ENCODE results near the gene KCNS1.
"Not testable (repeated sequence)": the region's sequence is repeated elsewhere in the genome, so short reads cannot be mapped to it uniquely, and the experiment has no call there.

Gene KCNS1

DNA sequence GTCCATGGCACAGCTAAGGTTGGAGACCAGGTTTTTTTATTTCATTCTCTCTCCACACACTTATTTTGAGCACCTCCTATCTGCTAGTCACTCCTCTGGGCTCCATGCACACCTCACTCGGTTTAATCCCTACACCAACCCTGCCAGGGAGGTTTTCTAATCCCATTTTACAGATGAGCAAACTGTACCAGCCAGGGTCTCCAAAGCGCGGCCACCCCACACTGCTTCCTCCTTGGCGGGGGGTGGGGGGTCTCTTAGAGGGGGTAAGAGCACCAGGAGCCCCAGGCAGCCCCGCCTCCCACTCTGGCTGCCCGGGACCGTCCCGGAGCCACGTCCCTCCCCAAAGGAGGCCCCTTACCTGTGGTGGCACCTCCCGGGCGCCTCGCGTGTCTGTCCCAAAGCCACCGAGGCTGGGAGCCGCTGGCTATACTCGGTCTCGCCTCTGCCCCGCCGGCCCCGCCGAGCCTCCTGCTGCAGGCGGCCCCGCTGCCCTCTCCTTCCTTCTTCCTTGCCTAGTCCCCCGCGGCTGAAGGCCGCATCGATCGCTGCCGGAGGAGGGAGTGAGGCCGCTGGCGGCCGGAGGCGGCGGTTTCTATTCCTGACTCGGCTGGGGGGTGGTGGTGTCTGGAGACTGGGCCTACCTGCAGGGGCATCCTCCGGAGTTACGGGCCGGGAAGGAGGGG lies at the start of gene KCNS1:
Gene KCNS1, minus strand, starts transcription at position 565 of the 683 bp plus-strand sequence. CDS start 1,891 bp downstream, outside the sequence.
- DNase-seq (ENCODE audit: low read depth): no peak

GRCh38 chr20:45149062-45149461 lies 48.1 kb upstream of the KCNS1 start:
- no peak for DNase-seq (ENCODE audit: low read depth)

- DNase-seq (ENCODE audit: low read depth): no peak
These were observed 39.9 kb upstream of the KCNS1 start for GRCh38 chr20:45140836-45141235.

DNA sequence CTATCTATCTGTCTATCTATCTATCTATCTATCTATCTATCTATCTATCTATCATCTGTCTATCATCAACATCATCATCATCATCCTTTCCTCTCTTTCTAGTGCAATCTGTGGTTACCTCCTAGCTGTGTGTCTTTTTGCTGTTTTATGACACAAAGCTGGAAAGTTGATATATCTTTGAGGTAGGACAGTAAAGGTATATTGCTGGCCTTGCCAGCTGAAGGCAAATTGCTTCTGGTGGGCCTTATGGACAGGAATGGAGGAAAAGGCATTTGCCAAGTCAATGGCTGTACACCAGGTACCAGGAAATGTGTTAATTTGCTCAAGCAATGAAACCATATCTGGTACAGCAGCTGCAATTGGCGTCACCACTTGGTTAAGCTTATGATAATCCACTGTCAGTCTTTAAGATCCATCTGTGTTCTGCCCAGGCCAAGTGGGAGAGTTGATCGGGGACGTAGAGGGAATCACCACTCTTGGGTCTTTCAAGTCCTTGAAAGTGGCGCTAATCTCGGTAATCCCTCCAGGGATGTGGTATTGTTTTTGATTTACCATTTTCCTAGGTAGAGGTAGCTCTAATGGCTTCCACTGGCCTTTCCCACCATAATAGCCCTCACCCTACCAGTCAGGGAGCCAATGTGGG lies 38.9 kb upstream of the KCNS1 start:
- not testable (repeated sequence) for DNase-seq (ENCODE audit: low read depth)

DNA sequence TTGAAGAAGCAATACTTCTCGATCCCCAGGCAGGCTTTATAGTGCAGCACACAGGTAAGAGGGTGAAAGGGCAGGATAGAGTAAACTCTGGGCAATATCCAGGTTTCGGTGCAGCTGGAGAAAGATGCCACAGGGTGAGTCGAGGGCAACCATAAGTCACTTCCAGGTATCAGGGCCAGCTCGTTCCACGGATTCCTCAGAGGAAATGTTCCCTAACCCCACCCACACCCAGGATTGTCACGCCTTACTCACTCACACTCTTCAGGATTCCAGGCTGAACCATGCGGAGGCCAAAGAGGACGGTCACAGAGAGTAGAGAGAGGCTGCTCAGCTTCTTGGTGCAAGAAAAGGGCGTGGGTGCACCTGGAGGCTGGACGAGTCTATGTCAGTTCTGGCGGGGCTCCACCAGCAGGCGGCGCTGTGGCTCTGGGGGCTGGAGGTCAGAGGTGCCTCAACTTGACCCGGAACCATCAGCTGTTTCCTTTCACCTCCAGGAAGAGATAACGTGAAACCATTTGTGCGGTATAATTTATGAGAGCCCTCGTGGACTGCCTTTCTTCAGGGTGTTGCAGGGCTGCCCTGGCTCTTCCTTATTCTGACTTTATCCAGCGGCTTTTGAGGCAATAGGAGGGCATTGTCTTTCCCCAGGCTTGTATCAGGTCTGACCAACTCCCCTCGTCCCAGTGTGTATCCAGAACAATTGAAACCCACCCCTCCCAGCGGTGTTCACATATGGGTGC lies 37.8 kb upstream of the KCNS1 start:
- DNase-seq (ENCODE audit: low read depth): peak; percentile 14

DNA sequence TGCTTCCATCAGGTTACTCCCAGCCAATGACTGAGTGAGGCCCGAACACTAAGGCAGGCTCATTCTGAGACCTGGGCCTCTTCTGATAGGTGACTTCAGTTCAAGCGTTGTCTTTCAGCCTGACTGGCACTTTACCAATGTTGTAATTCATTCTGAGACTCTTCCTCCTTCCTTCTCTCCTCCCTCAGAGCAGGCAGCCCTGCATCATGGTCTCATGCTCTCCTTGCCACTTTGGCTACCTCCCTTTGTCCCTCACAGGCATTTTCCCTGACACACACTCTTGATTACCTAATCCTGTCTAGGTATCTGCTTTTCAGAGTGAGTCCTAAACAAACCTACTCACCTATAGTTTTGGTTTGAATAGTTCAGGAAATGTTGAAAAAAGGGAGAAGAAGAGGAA lies 36.0 kb upstream of the KCNS1 start:
- DNase-seq (ENCODE audit: low read depth): no peak

DNA sequence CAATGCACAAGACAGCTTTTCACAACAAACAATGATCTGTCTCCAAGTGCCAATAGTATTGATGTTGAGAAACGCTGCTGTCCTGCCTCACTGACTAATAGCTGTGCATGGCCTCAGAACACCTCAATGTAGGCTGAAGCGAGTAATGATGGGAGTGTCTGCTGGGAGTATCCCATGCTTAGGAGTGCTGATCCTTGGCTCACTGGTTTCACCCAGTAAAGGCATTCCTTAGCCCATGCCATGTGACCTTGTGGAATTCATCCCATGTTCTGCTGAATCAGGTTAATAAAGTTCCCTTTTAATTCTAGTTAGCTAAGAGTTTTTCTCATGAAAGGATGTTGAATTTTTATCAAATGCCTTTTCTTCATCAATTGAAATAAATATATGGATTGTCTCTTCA lies 27.2 kb upstream of the KCNS1 start:
- no peak for DNase-seq (ENCODE audit: low read depth)

DNA sequence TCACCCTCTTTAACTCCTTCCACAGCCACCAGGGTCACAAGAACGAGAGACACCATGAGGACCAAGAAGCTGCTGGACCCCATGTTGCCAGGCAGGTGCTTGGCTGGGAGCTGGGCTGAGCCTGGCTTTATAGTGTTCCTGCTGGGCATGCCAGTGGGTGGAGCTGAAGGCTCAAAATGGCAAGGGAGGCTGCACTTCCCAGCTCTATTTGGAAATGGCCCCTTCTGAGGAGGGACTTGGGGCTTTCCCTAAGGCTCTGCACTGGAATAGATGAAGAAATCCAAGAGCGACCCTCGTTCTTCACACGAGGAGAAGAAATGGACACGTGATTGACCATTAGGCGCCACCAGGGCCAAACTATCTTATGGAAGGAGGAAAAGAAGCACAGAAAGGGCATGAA lies 23.4 kb upstream of the KCNS1 start, which contains the start of gene WFDC12:
Gene WFDC12, minus strand, starts transcription at position 101 of the 400 bp plus-strand sequence. Its CDS starts 18 bp downstream, at position 83.
- DNase-seq (ENCODE audit: low read depth): no peak

DNA sequence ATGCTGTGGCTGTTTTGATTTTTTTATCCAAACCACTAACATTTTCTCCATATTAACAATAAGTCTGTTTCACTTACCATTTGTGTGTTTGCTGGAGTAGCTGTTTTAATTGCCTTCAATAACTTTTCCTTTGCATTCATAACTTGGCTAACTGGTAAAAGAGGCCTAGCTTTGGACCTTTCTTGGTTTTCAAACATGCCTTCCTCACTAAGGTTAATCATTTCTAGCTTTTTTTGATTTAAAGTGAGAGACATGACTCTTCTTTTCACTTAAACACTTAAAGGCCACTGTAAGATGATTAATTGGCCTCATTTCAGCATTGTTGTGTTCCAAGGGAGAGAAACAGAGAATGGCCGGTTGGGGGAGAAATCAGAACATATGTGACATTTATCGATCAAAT lies 20.5 kb upstream of the KCNS1 start:
- no peak for DNase-seq (ENCODE audit: low read depth)

DNA sequence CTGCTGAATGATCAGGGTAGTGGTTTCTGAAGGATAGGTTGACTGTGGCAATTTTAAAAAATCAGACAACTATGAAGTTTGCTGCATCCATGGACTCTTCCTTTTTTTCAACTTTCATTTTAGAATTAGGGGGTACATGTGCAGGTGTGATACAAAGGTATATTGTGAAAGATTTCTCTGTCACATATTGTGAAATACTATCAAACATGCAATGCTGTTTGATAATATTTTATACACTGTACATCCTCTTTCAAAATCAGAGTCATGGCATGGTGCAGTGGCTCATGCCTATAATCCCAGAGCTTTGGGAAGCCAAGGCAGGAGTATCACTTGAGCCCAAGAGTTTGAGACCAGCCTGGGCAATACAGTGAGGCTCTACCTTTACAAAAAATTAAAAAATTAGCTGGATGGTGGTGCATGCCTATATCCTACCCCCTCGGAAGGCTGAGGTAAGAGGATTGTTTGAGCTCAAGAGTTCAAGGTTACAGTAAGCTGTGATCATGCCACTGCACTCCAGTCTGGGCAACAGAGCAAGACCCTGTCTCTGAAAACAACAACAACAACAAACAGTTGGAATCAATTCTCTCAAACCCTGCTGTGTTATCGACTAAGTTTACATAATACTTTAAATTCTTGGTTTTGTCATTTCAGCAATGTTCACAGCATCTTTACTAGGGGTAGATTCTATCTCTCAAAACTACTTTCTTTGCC lies 18.8 kb upstream of the KCNS1 start:
- DNase-seq (ENCODE audit: low read depth): no peak

GRCh38 chr20:45118028-45118427 lies 17.1 kb upstream of the KCNS1 start:
- DNase-seq (ENCODE audit: low read depth): no peak

DNA sequence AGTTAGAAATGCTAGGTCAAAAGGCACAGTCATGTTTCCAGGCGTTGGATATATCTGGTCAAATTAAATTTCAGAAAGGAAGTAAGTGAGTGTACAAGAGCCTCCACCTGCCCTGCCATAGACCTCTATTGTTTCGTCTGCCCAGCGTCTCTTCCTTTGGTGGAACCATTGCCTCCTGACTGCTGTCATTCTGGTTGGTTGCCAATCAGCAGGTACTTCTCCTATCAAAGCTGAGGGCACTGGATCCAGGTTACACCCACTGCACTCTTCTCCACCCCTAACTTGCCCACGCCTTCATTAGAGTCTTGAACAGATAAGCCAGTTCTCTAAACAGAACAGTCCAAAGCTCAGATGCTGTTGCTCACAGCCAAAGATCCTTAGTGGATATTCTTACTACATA lies 16.7 kb upstream of the KCNS1 start:
- DNase-seq (ENCODE audit: low read depth): no peak

DNA sequence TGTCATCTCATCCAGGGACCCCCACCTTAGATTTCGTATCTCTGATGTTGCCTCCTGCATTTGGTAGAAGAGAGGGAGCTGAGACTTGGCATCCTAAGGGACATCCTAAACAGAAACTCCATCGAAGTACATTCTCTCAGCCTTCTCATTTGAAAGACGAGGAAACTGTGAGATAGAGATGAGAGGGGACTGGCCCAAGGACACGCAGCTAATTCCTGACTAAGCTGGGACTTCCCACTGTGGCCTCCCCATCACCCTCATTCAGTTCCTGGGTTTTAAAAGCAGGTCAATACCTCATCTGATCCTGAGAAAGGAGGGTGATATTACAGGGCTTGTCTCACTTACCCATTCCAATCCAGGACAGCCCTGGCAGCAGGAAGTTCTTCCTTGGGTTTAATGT lies 14.9 kb upstream of the KCNS1 start:
- DNase-seq (ENCODE audit: low read depth): no peak

- DNase-seq (ENCODE audit: low read depth): no peak
These were observed 14.5 kb upstream of the KCNS1 start for GRCh38 chr20:45115386-45115774.

DNA sequence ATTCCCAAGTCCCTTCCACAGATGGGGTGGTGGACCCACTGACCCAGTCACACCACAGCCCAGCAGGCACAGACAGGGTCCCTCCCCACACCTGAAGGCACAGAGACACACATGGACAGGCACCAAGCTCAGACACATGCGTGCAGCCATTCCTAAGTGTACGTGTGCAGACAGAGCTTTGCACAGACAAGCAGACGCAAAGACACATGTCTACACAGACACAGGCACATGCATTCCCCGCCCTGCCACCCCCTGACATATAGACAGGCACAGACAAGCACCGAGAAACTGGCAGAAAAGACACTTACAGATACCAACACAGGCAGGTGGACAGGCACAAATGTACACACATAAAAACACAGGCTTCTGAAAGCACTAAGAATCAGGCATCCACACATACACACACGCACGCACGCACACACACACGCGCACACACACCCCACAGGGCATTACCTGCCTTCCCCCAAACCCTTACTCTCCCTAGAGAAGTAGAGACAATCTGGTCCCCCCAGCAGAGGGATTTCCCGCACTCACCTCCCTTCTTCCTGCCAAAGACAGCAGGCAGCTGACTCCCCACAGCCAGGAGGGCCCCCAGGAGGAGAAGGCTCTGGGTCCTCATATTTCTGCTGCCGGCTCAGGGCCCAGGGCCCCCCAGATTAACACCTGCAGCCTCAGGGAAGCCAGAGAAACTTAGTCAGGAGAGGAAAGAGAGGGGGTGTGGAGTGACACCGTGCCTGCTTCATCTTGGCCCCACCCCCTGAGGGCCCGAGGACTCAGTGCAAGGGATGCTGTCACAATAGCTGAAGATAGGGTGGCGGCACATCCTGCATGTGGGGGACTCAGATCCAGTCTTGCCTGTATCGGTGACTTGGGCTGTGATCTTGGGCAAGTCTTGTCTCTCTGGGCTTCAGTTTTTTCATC lies 13.8 kb upstream of the KCNS1 start, which contains the start of gene WFDC5:
Gene WFDC5, minus strand, starts transcription at position 710 of the 921 bp plus-strand sequence. Its CDS starts 91 bp downstream, at position 619.
- no peak for DNase-seq (ENCODE audit: low read depth)

DNA sequence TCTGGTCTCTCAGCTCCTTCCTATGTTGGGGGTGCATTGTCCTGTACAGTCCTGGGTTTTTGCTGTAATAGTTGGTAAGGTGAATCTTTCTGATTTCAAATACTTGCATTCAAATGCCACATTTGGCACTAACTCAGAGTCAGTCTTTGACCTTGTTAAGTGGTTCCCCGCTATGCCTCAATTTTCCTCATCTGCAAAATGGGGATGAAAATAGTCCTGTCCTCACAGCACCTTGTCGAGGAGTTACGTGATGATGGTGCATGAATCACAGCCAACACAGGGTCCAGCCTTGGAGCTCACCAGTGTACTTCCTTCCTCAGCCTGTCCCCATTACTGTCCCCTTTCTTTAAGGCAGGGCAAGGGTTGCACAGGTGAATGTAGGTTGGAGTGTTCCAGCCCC lies 12.9 kb upstream of the KCNS1 start:
- no peak for DNase-seq (ENCODE audit: low read depth)

- DNase-seq (ENCODE audit: low read depth): no peak
These were observed 11.8 kb upstream of the KCNS1 start for GRCh38 chr20:45112754-45113153.

- no peak for DNase-seq (ENCODE audit: low read depth)
These were observed 11.0 kb upstream of the KCNS1 start for GRCh38 chr20:45111799-45112471.

GRCh38 chr20:45111285-45111684 lies 10.4 kb upstream of the KCNS1 start:
- DNase-seq (ENCODE audit: low read depth): no peak

- DNase-seq (ENCODE audit: low read depth): no peak
These were observed 9.4 kb upstream of the KCNS1 start for GRCh38 chr20:45110301-45110700.

GRCh38 chr20:45109634-45110033 lies 8.7 kb upstream of the KCNS1 start:
- no peak for DNase-seq (ENCODE audit: low read depth)
